Memory B cell (primary cell): ENCODE data around the gene STEAP3.
"Not testable (repeated sequence)": the region's sequence is repeated elsewhere in the genome, so short reads cannot be mapped to it uniquely, and the experiment has no call there.

Experiments
- ATAC-seq: fragments of 150-1000 bp; cut with Tn5 transposase; 2 replicates; pipeline ENCODE4 v1.10.0; 2021; ENCODE audit warnings: low read depth, mild to moderate bottlenecking, moderate library complexity
- DNase-seq, 2 donors: peaks; one replicate each; pipeline ENCODE4 v3.0.0; 2022; ENCODE audit warnings: low spot score in 2 of 2
- H3K27ac Mint-ChIP-seq: one replicate; pipeline ENCODE4 v1.8.0; 2022; ENCODE audit warnings: mild to moderate bottlenecking, moderate library complexity, mixed read lengths
- H3K27me3 Mint-ChIP-seq: one replicate; pipeline ENCODE4 v1.8.0; 2022; ENCODE audit warnings: mixed read lengths
- H3K36me3 Mint-ChIP-seq: one replicate; pipeline ENCODE4 v1.8.0; 2022; ENCODE audit warnings: mild to moderate bottlenecking, mixed read lengths
- H3K4me1 Mint-ChIP-seq: one replicate; pipeline ENCODE4 v1.8.0; 2022; ENCODE audit warnings: mixed read lengths
- H3K4me3 Mint-ChIP-seq: one replicate; pipeline ENCODE4 v1.8.0; 2022; ENCODE audit warnings: mild to moderate bottlenecking, moderate library complexity, mixed read lengths
- H3K9me3 Mint-ChIP-seq: one replicate; pipeline ENCODE4 v1.8.0; 2022; ENCODE audit warnings: mixed read lengths

The STEAP3 gene

GRCh38 chr2:119264781-119265692 is 41.4 kb downstream of the STEAP3 start:
- Mint-ChIP-seq H3K36me3 (peaks cover 2% of the 10 kb centered on the region), H3K4me1 (no peaks in the 10 kb centered on the region), H3K27me3 (peaks cover 2% of the 10 kb centered on the region), H3K27ac (no peak overlapping the region), H3K9me3 (peaks cover 5% of the 10 kb centered on the region), H3K4me3 (no peak overlapping the region)
- DNase-seq (peak; percentile 24 to 26), ATAC-seq (peak; percentile 65)

GRCh38 chr2:119265693-119266066 is 42.0 kb downstream of the STEAP3 start:
- H3K36me3 Mint-ChIP-seq = peaks cover 3% of the 10 kb centered on the region
- ATAC-seq = no peak
- no peak for DNase-seq
- no peak overlapping the region for H3K27ac Mint-ChIP-seq
- peaks cover 7% of the 10 kb centered on the region for H3K9me3 Mint-ChIP-seq
- H3K4me1 Mint-ChIP-seq = no peaks in the 10 kb centered on the region
- no peak overlapping the region for H3K4me3 Mint-ChIP-seq
- peaks cover 2% of the 10 kb centered on the region for H3K27me3 Mint-ChIP-seq

- Mint-ChIP-seq H3K27me3 (peaks cover 2% of the 10 kb centered on the region), H3K4me1 (no peaks in the 10 kb centered on the region), H3K4me3 (no peak overlapping the region), H3K36me3 (peaks cover 4% of the 10 kb centered on the region), H3K27ac (no peak overlapping the region), H3K9me3 (peaks cover 8% of the 10 kb centered on the region)
- ATAC-seq (no peak), DNase-seq (no peak)
Measured at GRCh38 chr2:119266091-119266589, 42.5 kb downstream of the STEAP3 start.

- H3K4me3 Mint-ChIP-seq = no peak overlapping the region
- ATAC-seq (no peak), DNase-seq (no peak)
- no peaks in the 10 kb centered on the region for H3K4me1 Mint-ChIP-seq
- no peak overlapping the region for H3K27ac Mint-ChIP-seq
- peaks cover 2% of the 10 kb centered on the region for H3K27me3 Mint-ChIP-seq
- H3K9me3 Mint-ChIP-seq = peaks cover 8% of the 10 kb centered on the region
- peaks cover 4% of the 10 kb centered on the region for H3K36me3 Mint-ChIP-seq
Measured at GRCh38 chr2:119267604-119268003, 44.0 kb downstream of the STEAP3 start.

GRCh38 chr2:119276864-119277263 is 53.2 kb downstream of the STEAP3 start:
- H3K36me3 Mint-ChIP-seq = peaks cover 2% of the 10 kb centered on the region
- ATAC-seq (no peak), DNase-seq (no peak)
- no peaks in the 10 kb centered on the region for H3K4me1 Mint-ChIP-seq
- no peaks in the 10 kb centered on the region for H3K27me3 Mint-ChIP-seq
- H3K9me3 Mint-ChIP-seq = peaks cover 2% of the 10 kb centered on the region
- no peak overlapping the region for H3K27ac Mint-ChIP-seq
- no peak overlapping the region for H3K4me3 Mint-ChIP-seq

- H3K27me3 Mint-ChIP-seq, H3K36me3 Mint-ChIP-seq, H3K9me3 Mint-ChIP-seq, H3K4me3 Mint-ChIP-seq, H3K27ac Mint-ChIP-seq, DNase-seq, H3K4me1 Mint-ChIP-seq, ATAC-seq: not testable (repeated sequence)
Measured at GRCh38 chr2:119278385-119278784, 54.8 kb downstream of the STEAP3 start.

- Mint-ChIP-seq H3K27ac (no peak overlapping the region), H3K4me3 (no peak overlapping the region)
- no peak for ATAC-seq
Measured at GRCh38 chr2:119278946-119279345, 55.3 kb downstream of the STEAP3 start.

GRCh38 chr2:119279666-119280065 is 56.0 kb downstream of the STEAP3 start:
- no peaks in the 10 kb centered on the region for H3K27me3 Mint-ChIP-seq
- no peaks in the 10 kb centered on the region for H3K9me3 Mint-ChIP-seq
- H3K27ac Mint-ChIP-seq = no peak overlapping the region
- ATAC-seq (no peak), DNase-seq (no peak)
- H3K4me1 Mint-ChIP-seq = no peaks in the 10 kb centered on the region
- no peak overlapping the region for H3K4me3 Mint-ChIP-seq
- H3K36me3 Mint-ChIP-seq = peaks cover 2% of the 10 kb centered on the region

More at GRCh38 chr2:119278946-119279345, 55.3 kb downstream of the STEAP3 start:
- Mint-ChIP-seq H3K27me3 (no peaks in the 10 kb centered on the region), H3K4me1 (no peaks in the 10 kb centered on the region), H3K36me3 (peaks cover 2% of the 10 kb centered on the region), H3K9me3 (no peaks in the 10 kb centered on the region)
- DNase-seq = no peak

- DNase-seq (no peak), ATAC-seq (no peak)
- no peak overlapping the region for H3K4me3 Mint-ChIP-seq
- H3K9me3 Mint-ChIP-seq = no peaks in the 10 kb centered on the region
- no peaks in the 10 kb centered on the region for H3K27me3 Mint-ChIP-seq
- H3K36me3 Mint-ChIP-seq = peaks cover 2% of the 10 kb centered on the region
- no peak overlapping the region for H3K27ac Mint-ChIP-seq
- H3K4me1 Mint-ChIP-seq = no peaks in the 10 kb centered on the region
Measured at GRCh38 chr2:119280680-119281079, 57.0 kb downstream of the STEAP3 start.

- no peaks in the 10 kb centered on the region for H3K27me3 Mint-ChIP-seq
- H3K4me1 Mint-ChIP-seq = no peaks in the 10 kb centered on the region
- no peaks in the 10 kb centered on the region for H3K9me3 Mint-ChIP-seq
- no peak overlapping the region for H3K27ac Mint-ChIP-seq
- ATAC-seq (no peak), DNase-seq (no peak)
- no peak overlapping the region for H3K4me3 Mint-ChIP-seq
- peaks cover 2% of the 10 kb centered on the region for H3K36me3 Mint-ChIP-seq
Measured at GRCh38 chr2:119282146-119282995, 58.7 kb downstream of the STEAP3 start.

GRCh38 chr2:119282996-119283511 is 59.4 kb downstream of the STEAP3 start:
- Mint-ChIP-seq H3K9me3 (no peaks in the 10 kb centered on the region), H3K36me3 (peaks cover 2% of the 10 kb centered on the region), H3K4me1 (no peaks in the 10 kb centered on the region), H3K4me3 (no peak overlapping the region), H3K27ac (no peak overlapping the region), H3K27me3 (no peaks in the 10 kb centered on the region)
- no peak for ATAC-seq
- no peak for DNase-seq

- H3K4me3 Mint-ChIP-seq = no peak overlapping the region
- DNase-seq (no peak), ATAC-seq (no peak)
- H3K9me3 Mint-ChIP-seq = no peaks in the 10 kb centered on the region
- H3K27ac Mint-ChIP-seq = no peak overlapping the region
- H3K4me1 Mint-ChIP-seq = no peaks in the 10 kb centered on the region
- H3K36me3 Mint-ChIP-seq = peaks cover 2% of the 10 kb centered on the region
- H3K27me3 Mint-ChIP-seq = no peaks in the 10 kb centered on the region
Measured at GRCh38 chr2:119283873-119284331, 60.3 kb downstream of the STEAP3 start.

GRCh38 chr2:119286661-119287060 is 63.0 kb downstream of the STEAP3 start:
- no peak overlapping the region for H3K27ac Mint-ChIP-seq
- H3K4me1 Mint-ChIP-seq = peaks cover 2% of the 10 kb centered on the region
- DNase-seq = no peak
- no peaks in the 10 kb centered on the region for H3K9me3 Mint-ChIP-seq
- no peaks in the 10 kb centered on the region for H3K36me3 Mint-ChIP-seq
- no peak overlapping the region for H3K4me3 Mint-ChIP-seq
- no peak for ATAC-seq
- H3K27me3 Mint-ChIP-seq = no peaks in the 10 kb centered on the region

GRCh38 chr2:119288576-119288975 is 64.9 kb downstream of the STEAP3 start:
- ATAC-seq (no peak), DNase-seq (no peak)
- Mint-ChIP-seq H3K9me3 (no peaks in the 10 kb centered on the region), H3K4me1 (peaks cover 2% of the 10 kb centered on the region), H3K4me3 (no peak overlapping the region), H3K27ac (no peak overlapping the region), H3K27me3 (no peaks in the 10 kb centered on the region), H3K36me3 (no peaks in the 10 kb centered on the region)
